Muscle layer of duodenum (tissue), 2 donors: ENCODE data around the gene SYT3.
A peak's percentile ranks its signal among the peaks of the same experiment; 100 is the strongest.

ENCODE experiments used
- H3K27ac ChIP-seq: one replicate; pipeline ENCODE4 v1.7.0; 2013; ENCODE audit warnings: mild to moderate bottlenecking, low read length
- H3K27me3 ChIP-seq: one replicate; pipeline ENCODE4 v1.7.0; 2013; ENCODE audit warnings: low read depth, mild to moderate bottlenecking, control low read depth, low read length
- H3K36me3 ChIP-seq, 2 donors: one replicate each; pipeline ENCODE4 v1.7.0; 2013; ENCODE audit warnings: low read length in 2 of 2, control low read depth in 1 of 2, mild to moderate bottlenecking in 1 of 2; ENCODE audit not compliant: insufficient read depth in 2 of 2, control insufficient read depth in 1 of 2
- H3K4me1 ChIP-seq, 2 donors: one replicate each; pipeline ENCODE4 v1.7.0; 2013; ENCODE audit warnings: low read length in 2 of 2, mild to moderate bottlenecking in 2 of 2, control low read depth in 1 of 2, moderate library complexity in 1 of 2; ENCODE audit not compliant: insufficient read depth in 2 of 2, control insufficient read depth in 1 of 2
- H3K4me3 ChIP-seq, 2 donors: one replicate each; pipeline ENCODE4 v1.7.0; 2013; ENCODE audit warnings: low read length in 2 of 2, low read depth in 1 of 2, mild to moderate bottlenecking in 1 of 2
- H3K9me3 ChIP-seq, 2 donors: one replicate each; pipeline ENCODE4 v1.7.0; 2013; ENCODE audit warnings: low read length in 2 of 2, control low read depth in 1 of 2, mild to moderate bottlenecking in 1 of 2; ENCODE audit not compliant: control insufficient read depth in 1 of 2
- donor health status: healthy.

SYT3 gene

DNA sequence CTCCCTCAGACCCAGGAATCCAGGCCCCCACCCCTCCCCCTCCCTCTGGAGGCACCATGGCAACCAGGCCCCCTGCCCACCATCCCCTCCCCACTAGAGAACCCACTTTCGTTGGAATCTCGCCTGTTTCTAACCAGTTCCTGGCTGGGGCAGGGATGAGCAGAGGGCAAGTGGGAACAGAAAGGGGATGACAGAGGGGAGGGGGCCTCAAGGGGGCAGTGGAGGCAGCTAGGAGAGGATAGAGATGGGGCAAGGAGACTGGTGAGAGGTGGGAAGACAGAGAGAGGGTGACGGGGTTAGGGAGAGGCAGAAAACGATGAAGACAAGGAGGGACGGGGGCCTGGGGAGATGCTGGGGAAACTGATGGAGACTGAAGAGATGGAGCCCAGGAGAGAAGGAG lies 9.0 kb upstream of the SYT3 start:
- H3K27ac ChIP-seq: no peak overlapping the region
- no peak overlapping the region for H3K4me3 ChIP-seq
- H3K27me3 ChIP-seq: peaks cover 3% of the 10 kb centered on the region
- H3K4me1 ChIP-seq: no peaks in the 10 kb centered on the region
- H3K9me3 ChIP-seq: no peaks in the 10 kb centered on the region
- H3K36me3 ChIP-seq: no peaks in the 10 kb centered on the region

DNA sequence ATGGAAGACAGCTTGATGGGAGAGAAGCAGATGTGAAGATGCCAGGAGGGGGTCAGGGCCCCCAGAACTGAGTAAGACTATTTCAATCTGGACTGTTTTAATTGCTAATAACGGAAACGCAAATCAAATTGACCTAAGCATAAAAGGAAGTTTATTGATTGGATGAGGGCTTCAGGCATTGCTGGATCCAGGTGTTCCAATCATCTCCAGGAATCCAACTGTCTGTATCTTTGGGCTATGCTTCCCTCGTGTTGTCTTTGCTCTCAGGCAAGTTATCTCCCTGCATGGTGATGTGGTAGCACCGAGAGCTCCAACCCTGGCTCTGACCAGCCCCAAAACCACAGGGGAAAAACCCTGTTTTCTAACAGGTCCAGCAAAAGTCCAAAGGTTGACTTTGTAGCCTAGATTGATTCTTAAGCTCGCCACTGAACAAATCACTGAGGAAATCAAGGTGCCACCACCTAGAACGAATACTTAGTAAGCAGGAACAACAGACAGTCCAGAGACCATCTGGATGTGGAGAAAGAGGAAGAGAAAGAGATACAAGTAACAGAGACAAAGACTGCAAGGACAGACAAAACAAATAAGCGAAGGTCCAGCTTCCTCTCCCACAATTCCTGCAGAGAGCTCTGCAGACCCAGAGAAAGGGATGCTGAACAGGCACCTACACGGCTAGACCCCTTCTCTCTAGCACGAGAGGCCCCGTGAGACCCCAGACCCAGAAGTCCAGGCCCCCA lies 8.4 kb upstream of the SYT3 start:
- Histone ChIP-seq H3K9me3 (no peaks in the 10 kb centered on the region), H3K4me1 (no peaks in the 10 kb centered on the region), H3K27ac (no peak overlapping the region), H3K36me3 (no peaks in the 10 kb centered on the region), H3K4me3 (no peak overlapping the region), H3K27me3 (peaks cover 3% of the 10 kb centered on the region)

DNA sequence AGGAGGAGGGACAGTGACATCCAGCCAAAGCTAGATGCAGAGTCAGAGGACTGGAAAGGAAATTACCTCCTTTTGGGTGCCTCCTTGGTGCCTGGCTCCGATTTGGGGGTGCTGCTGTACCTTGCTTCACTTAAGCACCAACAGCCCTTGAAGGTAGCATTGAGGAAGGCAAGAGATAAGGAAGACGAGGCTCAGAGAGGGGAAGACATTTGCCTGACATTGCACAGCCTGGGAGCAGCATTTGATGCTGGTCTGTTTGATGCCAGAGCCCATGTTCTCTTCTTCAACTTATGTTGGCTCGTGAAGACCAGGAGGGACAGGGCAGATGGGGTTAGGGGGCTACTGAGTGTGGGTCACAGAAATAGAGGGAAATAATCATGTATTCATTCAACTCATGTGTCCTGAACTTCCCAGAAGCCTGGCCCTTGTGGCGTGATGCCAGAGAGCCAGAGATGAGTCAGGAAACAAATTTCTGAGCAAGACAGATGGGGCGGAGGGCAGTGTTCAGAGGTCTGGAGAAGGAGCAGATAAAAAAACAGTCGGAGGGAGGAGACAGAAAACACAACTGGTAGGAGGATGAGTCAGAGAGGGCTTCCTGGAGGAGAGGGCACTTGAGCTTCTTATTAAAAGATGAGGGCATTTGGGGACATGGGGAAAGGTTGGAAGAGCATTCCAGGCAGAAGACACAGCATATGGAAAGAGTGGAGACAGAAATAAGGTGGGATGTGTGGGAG lies 6.6 kb upstream of the SYT3 start:
- H3K9me3 ChIP-seq: no peaks in the 10 kb centered on the region
- H3K4me3 ChIP-seq: no peak overlapping the region
- no peaks in the 10 kb centered on the region for H3K36me3 ChIP-seq
- no peaks in the 10 kb centered on the region for H3K4me1 ChIP-seq
- H3K27me3 ChIP-seq: peaks cover 3% of the 10 kb centered on the region
- no peak overlapping the region for H3K27ac ChIP-seq

DNA sequence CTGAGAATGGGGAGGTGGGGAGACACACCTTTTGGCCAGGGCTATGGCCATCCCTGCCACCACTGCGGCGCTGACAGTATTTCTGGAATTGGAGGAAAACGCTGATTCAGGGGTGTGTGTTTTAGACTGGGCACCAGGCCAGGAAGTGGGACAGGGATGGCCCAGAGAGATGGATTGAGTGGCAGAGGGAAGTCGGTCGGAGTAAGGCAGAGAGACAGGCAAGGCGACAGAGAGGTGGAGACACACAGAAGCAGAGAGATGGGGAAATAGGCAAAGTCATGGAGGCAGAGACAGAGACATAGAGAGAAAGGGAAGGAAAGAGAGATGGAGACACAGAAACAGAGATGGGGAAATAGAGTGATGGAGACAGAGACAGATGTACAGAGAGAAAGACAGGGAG lies 5.4 kb upstream of the SYT3 start:
- Histone ChIP-seq H3K36me3 (no peaks in the 10 kb centered on the region), H3K27ac (no peak overlapping the region), H3K27me3 (peaks cover 5% of the 10 kb centered on the region), H3K4me1 (no peaks in the 10 kb centered on the region), H3K4me3 (no peak overlapping the region), H3K9me3 (no peaks in the 10 kb centered on the region)

DNA sequence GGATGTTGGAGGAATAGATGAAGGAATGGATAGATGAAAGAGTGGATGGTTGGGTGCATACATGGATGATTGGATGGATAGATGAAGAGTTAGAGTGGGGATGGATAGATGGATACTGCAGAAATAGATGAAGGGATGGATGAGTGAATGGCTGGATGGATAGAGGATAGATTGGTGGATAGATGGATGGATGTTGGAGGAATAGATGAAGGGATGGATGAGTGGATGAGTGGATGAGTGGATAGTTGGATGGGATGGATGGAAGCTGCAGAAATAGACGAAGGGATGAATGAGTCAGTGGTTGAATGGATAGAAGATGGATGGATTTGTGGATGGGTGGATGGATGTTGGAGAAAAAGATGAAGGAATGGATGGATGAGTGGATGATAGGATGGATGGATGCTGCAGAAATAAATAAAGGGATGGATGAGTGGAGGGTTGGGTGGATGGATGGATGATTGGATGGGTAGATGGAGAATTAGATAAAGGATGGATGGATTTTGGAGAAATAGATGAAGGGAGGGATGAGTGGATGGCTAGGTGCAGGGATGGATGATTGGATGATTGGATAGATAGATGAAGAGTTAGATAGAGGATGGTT lies 4.7 kb upstream of the SYT3 start:
- H3K36me3 ChIP-seq: no peaks in the 10 kb centered on the region
- no peaks in the 10 kb centered on the region for H3K9me3 ChIP-seq
- peaks cover 0 to 1% of the 10 kb centered on the region in 2 donors for H3K4me1 ChIP-seq
- H3K27ac ChIP-seq: no peak overlapping the region
- H3K27me3 ChIP-seq: peaks cover 9% of the 10 kb centered on the region
- no peak overlapping the region for H3K4me3 ChIP-seq

DNA sequence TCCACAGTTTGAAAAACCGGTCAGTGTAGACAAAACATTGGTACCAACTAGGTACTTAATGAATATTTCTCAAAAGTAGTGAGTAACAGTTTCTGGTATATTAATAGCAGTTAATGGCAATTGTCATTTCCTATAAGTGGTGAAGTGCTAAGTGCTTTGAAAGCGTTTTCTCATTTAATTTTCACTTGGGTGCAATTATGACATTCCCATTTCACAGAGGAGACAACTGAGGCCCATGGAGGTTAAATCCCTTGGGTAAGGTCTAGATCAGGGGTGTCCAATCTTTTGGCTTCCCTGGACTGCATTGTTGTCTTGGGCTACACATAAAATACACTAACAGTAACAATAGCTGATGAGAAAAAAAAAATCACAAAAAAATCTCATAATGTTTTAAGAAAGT lies 687 bp upstream of the SYT3 start:
- peaks cover 0 to 6% of the 10 kb centered on the region in 2 donors for H3K9me3 ChIP-seq

DNA sequence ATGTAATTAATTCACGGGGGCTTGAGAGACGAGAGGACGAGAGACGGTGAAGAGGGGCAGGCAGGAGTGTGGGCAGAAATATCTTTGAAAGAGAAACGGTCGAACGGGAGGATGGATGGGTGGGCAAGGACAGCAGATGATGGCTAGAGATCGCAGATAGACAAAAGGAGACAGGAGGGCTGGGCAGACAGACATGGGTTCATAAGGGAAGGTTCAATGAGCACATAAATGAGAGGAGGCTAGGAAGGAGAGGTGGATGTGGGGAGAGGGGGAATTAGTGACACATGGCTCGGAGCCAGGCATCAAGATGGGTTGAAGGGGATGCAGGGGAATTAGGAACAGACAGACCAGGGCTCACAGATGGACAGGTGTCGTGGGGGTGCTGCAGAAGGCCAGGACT lies 1.1 kb downstream of the SYT3 start:
- H3K4me3 ChIP-seq: no peak overlapping the region

More for the DNA sequence above, 687 bp upstream of the SYT3 start:
- H3K27ac ChIP-seq: no peak overlapping the region
- H3K4me3 ChIP-seq: no peak overlapping the region
- H3K4me1 ChIP-seq: peaks cover 0 to 8% of the 10 kb centered on the region in 2 donors
- no peaks in the 10 kb centered on the region for H3K36me3 ChIP-seq
- peaks cover 13% of the 10 kb centered on the region for H3K27me3 ChIP-seq

DNA sequence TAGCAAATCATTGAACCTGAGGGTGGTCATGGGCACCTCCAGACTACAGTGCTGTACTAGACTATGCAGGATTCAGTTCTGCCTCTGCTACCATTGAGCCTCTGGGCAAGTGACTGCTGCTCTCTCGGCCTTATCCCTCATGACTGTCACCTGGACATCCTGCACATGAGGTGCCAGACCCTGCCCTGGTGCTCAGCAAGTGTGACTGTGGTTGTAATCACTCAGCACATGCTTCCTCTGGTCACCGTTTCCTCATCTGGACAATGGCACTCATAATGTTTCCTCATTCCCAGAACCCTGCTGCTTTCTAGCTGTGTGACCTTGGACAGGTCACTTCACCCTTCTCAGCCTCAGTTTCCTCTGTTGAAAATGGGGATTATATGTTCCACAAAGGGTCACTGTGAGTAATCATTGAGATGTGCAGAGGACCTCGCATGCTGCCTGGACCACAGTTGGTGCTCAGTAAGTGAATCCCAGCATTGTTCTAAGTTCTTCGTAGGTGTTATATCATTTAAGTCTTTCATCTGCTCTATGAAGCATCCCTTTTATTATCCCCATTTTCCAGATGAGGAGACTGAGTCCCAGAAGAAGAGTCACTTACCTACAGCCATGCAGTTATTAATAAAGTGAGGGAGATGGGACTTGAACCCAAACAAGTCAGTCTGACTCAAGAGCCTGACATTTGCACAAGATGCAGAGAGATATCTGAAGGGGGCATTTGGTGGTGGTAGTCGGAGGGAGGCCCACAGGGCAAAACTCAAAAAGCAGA lies 3.2 kb downstream of the SYT3 start:
- Histone ChIP-seq H3K27ac (no peak overlapping the region), H3K27me3 (peaks cover 13% of the 10 kb centered on the region), H3K9me3 (peaks cover 7 to 29% of the 10 kb centered on the region in 2 donors), H3K4me3 (no peak overlapping the region), H3K36me3 (no peaks in the 10 kb centered on the region), H3K4me1 (peaks cover 0 to 8% of the 10 kb centered on the region in 2 donors)

More for the DNA sequence above, 1.1 kb downstream of the SYT3 start:
- H3K9me3 ChIP-seq: peaks cover 2 to 21% of the 10 kb centered on the region in 2 donors
- peaks cover 13% of the 10 kb centered on the region for H3K27me3 ChIP-seq
- peaks cover 0 to 8% of the 10 kb centered on the region in 2 donors for H3K4me1 ChIP-seq
- no peak overlapping the region for H3K27ac ChIP-seq
- no peaks in the 10 kb centered on the region for H3K36me3 ChIP-seq

DNA sequence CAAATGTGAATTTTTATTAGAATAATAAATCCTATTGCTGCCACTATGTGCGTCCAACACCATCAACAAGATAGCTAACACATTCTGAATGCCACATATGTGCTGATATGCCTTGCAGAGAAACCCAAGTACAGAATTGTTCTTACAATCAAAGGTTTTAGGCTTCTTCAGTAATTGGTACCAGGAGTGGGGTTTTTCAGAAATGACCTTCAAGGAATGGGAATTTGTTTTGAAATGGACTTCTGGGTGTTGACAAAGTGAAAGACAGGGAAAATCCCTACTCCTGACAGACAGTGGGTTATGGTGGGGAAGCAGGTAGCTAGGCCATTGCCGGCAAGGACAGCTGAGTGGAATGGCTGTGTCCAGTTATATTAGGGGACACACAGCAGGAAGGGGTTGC lies 5.7 kb downstream of the SYT3 start:
- peak overlapping the region in 1 of 2 donors; percentile 24 for H3K4me3 ChIP-seq
- H3K9me3 ChIP-seq: peaks cover 7 to 29% of the 10 kb centered on the region in 2 donors
- no peak overlapping the region for H3K27ac ChIP-seq
- H3K4me1 ChIP-seq: peaks cover 0 to 3% of the 10 kb centered on the region in 2 donors
- H3K36me3 ChIP-seq: no peaks in the 10 kb centered on the region
- peaks cover 7% of the 10 kb centered on the region for H3K27me3 ChIP-seq

DNA sequence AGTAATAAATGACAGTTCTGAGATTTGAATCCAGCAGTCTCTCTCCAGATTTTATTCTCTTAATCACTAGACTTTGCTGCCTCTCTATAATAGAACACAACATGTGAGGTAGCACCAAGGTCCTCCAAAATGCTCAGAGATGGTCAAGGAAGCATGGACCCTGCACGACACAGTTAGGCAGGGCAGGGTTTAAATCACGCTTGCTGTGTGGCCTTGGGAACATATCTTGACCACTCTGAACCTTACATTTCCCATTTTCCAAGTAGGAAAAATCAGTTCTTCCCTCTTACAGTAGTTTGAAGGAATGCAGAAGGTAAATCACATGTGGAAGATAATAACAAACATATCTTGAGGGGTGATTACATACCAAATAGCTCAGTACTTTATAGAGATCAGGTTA lies 6.3 kb downstream of the SYT3 start:
- Histone ChIP-seq H3K27me3 (peaks cover under 1% of the 10 kb centered on the region), H3K4me1 (no peaks in the 10 kb centered on the region), H3K4me3 (peak overlapping the region in 1 of 2 donors; percentile 24), H3K36me3 (no peaks in the 10 kb centered on the region), H3K27ac (no peak overlapping the region), H3K9me3 (peaks cover 7 to 29% of the 10 kb centered on the region in 2 donors)
